ENCODE data around the gene VSTM2L.
A peak's percentile ranks its signal among the peaks of the same experiment; 100 is the strongest.

VSTM2L gene

GRCh38 chr20:37901240-37901639, 1.7 kb upstream of the VSTM2L start:
- DNase-seq (ENCODE audit: low spot score): no peak

DNA sequence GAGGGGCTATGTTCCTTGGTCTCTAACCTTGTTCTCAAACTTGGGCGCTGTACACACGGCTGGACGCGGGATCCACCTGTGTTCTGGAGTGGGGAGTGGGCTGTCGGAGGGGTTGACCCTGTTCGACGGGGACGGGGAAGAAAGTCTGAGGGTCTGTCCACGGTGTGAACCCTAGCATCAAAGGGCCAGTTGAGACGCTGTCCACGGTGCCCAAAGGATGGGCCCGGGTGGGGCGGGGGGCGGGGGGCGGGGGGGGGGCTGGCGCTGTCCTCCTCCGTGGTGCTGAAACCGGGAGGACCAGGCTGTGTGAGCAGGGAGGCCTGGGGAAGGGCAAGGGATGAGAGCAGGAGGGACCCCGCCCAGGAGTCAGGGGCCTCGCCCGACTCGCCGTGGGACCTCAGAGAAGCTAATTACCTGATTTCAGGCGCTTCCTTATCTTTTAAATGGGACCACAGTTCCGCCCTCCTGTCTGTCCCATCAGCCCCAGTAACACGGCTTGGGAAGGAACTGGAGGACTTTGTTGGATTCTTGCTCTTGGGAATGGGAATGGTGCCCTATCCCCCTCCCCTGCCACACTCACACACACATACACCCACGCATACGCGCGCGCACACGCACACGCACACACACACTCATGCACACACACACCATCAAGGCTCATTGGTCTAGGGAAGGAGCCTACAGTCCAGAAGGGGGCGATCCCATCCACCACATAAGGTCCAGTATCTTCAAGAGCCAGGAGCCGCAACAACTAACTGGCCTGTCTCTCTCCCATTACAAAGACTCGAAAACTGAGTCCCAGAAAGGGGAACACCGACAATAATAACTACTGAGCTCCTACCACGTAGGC, 1.0 kb upstream of the VSTM2L start:
- DNase-seq (ENCODE audit: low spot score): no peak

DNA sequence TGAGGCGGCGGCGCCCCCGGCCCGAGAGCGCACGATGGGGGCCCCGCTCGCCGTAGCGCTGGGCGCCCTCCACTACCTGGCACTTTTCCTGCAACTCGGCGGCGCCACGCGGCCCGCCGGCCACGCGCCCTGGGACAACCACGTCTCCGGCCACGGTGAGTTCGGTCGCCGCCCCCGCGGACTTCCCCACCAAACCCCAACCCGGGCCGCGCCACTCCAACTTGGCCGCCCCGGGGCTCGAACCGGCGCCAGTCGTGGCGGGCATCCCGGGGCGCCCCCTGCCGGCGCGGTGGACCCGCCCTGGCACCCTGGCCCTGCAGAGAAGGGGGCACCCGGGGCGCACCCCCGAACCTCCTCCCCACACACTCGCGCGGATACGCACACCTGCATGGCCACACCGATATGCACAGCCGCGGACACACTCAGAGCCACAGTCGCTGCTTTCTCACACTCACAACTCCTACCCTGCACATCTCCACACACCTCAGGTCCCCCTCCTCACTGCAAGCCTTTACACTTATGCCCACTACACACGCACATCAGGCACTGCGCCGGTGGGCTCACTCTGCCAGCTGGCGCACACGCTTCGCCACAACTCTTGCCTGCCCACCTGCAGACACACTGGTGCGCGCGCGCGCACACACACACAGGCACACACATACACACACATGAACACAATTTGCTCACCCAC, 535 bp downstream of the VSTM2L start:
- DNase-seq (ENCODE audit: low spot score): no peak

DNA sequence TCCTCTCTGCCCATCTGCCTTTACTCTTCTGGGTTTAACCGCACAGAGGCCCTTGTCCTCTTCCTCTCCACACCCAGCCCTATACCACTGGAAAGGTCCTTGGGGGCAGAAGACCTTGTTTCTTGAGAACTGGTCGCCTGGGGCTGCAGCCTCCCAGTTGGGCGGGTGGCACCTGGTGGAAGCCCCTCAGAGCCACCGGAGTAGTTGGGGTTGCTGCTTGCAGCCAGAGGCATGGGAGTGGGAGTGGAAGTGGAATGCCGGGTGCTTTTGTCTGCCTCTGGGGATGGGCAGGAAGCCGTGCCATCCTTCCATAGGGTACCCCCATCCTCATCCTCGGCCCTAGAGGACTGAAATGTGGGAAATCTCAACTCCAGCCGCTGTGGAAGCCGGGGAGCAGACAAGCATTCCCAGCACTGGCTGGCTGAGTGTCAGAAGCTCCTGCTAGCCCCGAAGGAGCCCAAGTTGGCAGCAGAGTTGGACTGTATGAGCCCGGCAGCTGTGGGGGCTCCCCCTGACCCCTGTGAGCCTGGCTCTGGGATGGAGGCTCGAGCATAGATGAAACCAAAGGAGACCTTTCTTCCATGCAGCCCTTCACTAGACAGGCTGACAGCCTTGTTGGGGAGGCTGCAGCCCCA, 1.2 kb downstream of the VSTM2L start:
- no peak for DNase-seq (ENCODE audit: low spot score)

- no peak for DNase-seq (ENCODE audit: low spot score)
Observed at GRCh38 chr20:37904845-37905373, 2.0 kb downstream of the VSTM2L start.

- no peak for DNase-seq (ENCODE audit: low spot score)
Observed at GRCh38 chr20:37905671-37906613, 3.0 kb downstream of the VSTM2L start.

GRCh38 chr20:37907330-37907676, 4.4 kb downstream of the VSTM2L start:
- no peak for DNase-seq (ENCODE audit: low spot score)

DNA sequence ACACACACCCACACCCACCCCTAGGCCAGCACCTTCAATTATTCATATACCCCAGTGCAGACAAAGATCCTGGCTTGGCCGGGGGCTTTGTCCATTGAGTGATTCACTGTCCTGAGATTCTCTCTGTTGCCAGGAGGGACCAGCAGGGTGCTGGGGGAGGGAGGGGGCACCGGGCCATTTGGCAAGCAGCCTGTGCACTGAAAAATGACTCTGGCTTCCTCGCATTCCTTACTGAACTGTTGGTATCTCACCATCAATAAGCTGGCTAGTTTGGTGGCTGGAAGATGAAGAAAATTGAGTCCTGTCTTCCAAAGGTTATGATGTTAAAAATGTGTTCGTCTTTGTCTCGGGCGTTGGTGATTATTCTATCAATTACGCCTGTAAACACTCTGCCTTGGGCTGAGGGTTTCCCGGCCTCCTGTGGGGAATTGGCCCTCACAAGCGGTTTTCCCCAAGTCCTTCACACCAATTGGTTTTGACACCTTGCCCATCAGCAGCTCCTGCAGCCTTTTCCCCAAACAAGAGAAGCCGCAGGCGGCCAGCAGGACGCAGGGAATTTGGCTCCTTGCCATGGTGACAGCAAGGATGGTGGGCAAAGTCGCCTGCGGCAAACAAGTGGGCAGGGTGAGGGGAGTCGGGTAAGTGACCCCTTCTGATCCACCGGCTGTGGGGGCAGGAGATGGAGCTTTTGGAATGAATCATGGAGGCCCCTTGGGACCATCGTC, 4.9 kb downstream of the VSTM2L start:
- DNase-seq (ENCODE audit: low spot score): no peak

DNA sequence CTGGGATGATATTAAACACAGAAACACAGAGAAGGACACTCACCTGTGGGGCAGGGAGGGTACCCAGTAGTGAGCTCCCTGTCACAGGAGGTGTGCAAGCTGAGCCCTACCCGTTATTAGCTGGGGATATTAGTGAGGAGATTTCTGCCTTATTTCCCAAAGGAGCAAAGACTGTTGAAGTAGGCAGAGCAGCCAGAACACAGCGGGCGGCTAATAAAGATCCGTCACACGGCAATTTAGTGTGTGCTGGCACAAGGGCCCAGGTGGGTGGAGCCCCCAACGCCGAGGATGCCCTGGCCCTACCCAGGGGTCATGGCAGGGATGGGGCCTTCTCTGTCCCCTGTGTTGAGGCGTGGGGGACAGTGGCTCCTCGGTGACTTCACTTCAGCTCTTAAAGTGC, 8.3 kb downstream of the VSTM2L start:
- DNase-seq (ENCODE audit: low spot score): no peak

- no peak for DNase-seq (ENCODE audit: low spot score)
Observed at GRCh38 chr20:37911838-37912281, 8.9 kb downstream of the VSTM2L start.

DNA sequence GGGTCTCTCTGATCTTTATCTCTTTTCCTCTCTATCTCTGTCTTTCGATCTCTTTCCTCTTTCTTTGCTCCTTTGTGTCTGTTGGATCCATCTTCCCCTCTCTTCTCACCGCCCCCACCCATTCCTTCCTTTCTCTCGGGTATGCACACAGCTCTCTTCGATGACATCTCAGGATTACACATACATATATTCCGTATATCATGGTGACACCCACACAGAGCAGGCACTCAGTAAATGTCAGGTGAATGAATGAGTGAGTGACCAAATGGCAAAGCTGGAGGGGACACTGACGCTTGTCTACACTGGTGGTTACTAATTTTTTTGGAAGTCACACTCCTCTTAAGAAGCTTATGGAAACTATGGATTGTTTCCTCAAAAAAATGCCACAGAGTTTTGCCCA, 9.9 kb downstream of the VSTM2L start:
- DNase-seq (ENCODE audit: low spot score): no peak

DNA sequence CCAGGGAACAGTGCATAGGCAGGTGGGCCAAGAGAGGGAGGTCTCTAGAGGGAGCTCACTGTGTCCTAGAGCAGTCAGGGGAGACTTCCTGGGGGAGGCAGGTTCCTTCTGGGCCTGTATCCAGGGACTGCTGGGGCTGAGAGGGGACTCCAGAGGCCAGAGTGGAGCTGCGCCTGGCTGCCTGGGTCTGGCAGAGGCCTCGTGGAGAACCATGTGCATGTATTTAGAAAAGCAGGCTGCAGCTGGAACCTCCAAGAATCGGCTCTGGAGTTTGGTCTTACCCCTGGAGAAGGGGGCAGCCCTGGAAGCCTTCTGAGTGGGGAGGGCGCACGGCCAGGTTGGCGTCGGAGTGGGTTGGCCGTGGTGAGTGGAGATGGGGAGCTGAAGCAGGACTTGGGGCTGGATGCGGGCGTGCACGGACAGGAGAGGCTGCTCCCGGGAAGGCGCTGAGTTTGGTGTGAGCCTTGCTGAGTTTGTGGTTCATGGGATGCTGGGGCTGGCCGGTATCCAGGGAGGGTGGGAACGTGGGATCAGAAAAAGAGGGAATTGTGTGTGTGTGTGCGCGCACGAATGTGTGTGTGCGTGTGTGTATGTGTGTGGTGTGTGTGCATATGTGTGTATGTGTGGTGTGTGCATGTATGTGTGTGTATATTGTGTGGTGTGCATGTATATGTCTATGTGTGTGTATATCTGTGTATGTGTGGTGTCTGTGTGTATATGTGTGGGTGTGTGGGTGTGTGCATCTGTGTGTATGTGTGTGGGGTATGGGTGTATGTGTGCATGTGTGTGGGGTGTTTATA, 10.8 kb downstream of the VSTM2L start:
- DNase-seq (ENCODE audit: low spot score): no peak

GRCh38 chr20:37914367-37914671, 11.4 kb downstream of the VSTM2L start:
- DNase-seq (ENCODE audit: low spot score): no peak

DNA sequence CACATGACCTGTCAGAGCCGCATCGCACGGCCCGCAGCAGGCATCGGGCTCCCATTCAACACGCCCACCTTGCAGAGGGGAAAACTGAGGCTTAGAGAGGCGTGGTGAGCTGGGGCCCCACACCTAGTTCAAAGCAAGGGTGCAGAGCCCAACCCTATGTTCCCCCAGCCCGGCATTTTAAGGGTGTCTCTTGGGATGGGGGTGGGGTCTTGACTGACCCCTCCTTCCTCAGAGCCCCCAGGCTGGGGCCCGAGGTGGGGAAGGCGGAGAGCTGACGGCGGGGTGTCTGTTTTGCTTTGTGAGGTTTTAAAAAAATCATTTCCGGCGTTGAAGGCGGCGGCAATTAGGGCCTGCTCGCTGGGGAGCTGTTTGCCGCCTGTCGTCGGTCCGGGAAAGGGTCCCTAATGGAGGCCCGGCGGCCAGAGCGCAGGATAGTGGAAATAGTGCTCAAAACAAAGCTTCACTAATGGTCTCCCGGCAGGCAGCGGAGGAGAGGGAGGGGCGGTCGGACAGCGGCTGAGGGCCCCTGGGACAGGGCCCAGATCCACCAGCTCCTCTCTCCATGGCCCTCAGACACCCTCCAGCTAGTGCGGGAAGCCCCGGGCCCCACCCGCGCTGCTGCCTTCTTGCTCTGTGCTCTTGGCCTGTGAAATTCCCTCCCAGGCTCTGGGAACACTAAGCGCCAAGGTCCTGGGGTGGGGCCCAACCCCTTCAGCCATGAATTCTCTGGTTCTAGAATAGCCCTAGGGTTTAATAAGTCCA, 11.9 kb downstream of the VSTM2L start:
- peak; percentile 18 for DNase-seq (ENCODE audit: low spot score)

DNA sequence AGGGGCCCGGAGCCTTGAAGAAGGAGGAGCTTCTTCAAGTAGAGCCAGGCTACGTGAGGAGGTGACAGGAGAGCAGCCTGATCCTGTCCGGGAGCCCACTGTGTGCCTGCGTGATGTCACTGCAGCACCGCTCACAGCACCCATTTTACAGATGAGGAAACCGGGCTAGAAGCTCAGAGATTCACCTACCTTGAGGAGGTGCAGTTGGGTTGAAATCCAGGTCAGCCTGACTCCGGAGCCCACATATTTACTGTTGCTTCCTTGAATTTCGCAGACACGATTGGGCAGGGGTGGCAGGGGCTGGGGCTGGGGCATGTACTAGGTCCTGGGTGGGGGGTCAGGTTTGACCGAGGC, 12.5 kb downstream of the VSTM2L start:
- DNase-seq (ENCODE audit: low spot score): no peak

DNA sequence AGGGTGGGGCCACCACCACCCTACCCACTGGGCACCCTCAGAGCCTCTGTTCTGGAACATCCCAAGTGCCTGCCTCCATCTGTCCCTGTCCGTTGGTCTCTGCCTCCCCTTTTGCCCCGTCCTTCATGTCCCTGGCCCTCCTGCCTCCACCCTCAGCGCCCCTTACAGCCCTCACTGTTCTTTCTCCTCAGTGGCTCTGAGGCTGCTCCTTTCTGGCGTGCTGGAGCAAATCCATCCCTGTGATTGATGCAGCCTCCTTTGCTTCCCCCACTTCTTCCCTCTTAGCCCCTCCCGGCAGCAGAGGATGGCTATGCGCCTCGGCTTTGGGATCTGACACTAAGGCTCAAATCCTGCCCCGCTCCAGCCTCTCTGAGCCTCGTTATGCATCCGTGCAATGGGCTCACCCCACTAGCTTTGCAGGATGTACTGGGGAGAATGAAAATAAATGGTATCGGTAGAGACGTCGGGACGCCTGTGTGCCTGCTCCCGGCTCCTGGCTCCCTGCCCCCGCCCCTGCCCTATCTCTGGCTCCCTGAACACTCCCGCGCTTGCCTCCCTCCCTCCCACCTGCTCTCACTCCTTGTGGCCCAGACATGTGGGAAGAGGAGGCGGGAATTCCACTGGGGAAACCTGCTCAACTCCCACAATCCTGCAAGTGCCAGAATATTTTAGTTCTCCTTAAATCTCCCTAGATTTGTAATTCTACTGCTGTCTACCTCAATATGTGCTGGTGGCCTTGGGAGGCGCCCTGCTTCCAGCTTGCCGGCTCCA, 13.1 kb downstream of the VSTM2L start:
- no peak for DNase-seq (ENCODE audit: low spot score)

- DNase-seq (ENCODE audit: low spot score): no peak
Observed at GRCh38 chr20:37917461-37917860, 14.5 kb downstream of the VSTM2L start.

DNA sequence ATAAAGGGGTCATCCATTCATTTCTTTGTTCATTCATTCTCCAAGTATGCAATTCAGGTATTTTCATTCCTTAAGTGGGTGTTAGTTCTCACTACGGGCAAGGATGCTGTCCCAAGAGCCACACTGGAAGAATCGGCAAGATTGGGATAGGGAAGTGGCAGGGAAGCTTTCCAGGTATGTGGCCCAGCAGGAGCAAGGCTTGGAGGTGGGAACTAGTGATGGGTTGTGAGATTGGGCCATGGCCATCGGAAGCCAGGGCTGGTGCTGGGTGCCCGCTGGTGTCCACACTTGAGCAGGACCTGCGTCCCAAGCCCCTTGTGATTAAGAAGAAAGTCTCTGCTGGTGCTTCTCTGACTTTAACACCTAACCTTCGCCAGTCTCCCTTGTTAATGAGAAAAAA, 15.1 kb downstream of the VSTM2L start:
- no peak for DNase-seq (ENCODE audit: low spot score)
